Activated B cell treated with CpG ODN at 0.5 μM for 24 hours (primary cell): ENCODE data around the gene NRP2. TPM values are rescaled to one million over a fixed set of nuclear protein-coding genes. Genes with fewer than 3 reads are reported as not detected.

Source experiments
- ATAC-seq: fragments of 200-7000 bp; cut with Tn5 transposase; one replicate; pipeline ENCODE4 v1.10.0; 2021; ENCODE audit warnings: low read depth, mild to moderate bottlenecking, moderate library complexity
- CTCF ChIA-PET: fragments of 350-600 bp; sonication (Branson Sonifier 250); formaldehyde crosslinking; loops from one replicate; lab custom pipeline; 2021; ENCODE audit warnings: antibody characterized with exemption; lab: Charles Lee
- POLR2A ChIA-PET: fragments of 350-600 bp; sonication (Branson Sonifier 250); formaldehyde crosslinking; loops from one replicate; lab custom pipeline; 2021; ENCODE audit warnings: antibody characterized with exemption; lab: Charles Lee
- DNase-seq: peaks from one replicate; pipeline ENCODE4 v3.0.0; 2022
- H3K27ac Mint-ChIP-seq: one replicate; pipeline ENCODE4 v1.8.0; 2020; ENCODE audit warnings: mixed read lengths
- H3K27me3 Mint-ChIP-seq: one replicate; pipeline ENCODE4 v1.8.0; 2021; ENCODE audit warnings: mixed read lengths
- H3K36me3 Mint-ChIP-seq: one replicate; pipeline ENCODE4 v1.8.0; 2021; ENCODE audit warnings: low read depth, mixed read lengths
- H3K4me1 Mint-ChIP-seq: one replicate; pipeline ENCODE4 v1.8.0; 2021; ENCODE audit warnings: mixed read lengths
- H3K4me3 Mint-ChIP-seq: one replicate; pipeline ENCODE4 v1.8.0; 2020; ENCODE audit warnings: mild to moderate bottlenecking, mixed read lengths
- H3K9me3 Mint-ChIP-seq: one replicate; pipeline ENCODE4 v1.8.0; 2020; ENCODE audit warnings: mixed read lengths
- CTCF ChIP-seq: fragments of 200-600 bp; IDR thresholded peaks from one replicate; pipeline ENCODE4 v1.8.0; 2022; ENCODE audit warnings: antibody characterized with exemption, mild to moderate bottlenecking
- intact Hi-C: fragments of 100-400 bp; cut with micrococcal nuclease; formaldehyde crosslinking; loops from one replicate; pipeline ENCODE4 v1.15.1; 2024
- total RNA-seq: library from RNA; stranded (reverse); gene quantifications from 2 replicates; pipeline ENCODE4 v1.2.3, GENCODE V29; 2022

NRP2 gene
- total RNA-seq, 1 donor from 2014 or later: 10.2 TPM

DNA sequence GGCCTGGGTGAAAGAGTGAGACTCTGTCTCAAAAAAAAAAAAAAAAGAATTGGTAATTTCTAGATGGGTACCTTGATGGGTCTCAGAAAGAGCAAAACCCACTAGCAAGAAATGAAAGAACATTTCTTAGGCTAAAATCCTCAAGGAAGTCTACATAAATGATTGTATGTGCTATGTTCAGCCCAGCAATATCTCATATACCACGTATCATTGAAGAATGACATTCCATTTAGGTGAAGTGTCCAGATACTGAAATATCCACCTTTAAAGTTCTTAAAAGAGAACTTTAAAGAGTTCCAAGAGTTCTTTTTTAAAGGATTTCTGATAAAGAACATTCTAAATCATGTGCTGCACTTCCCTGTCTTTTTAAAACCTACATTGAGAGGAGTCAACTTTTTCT, 19.2 kb downstream of the NRP2 start:
- CTCF ChIA-PET: no interaction called here
- POLR2A ChIA-PET: interaction anchor here (0.7 to 1.2 kb wide), 2 partner anchors 19 to 47 kb away, joined by 4 to 5 read pairs; partner anchors contain the start of gene NRP2
- TF ChIP-seq CTCF: no peak

GRCh38 chr2:205702576-205702975, 20.3 kb downstream of the NRP2 start:
- H3K36me3 Mint-ChIP-seq: no peaks in the 10 kb centered on the region
- H3K27ac Mint-ChIP-seq: peak overlapping the region; percentile 43
- no peaks in the 10 kb centered on the region for H3K9me3 Mint-ChIP-seq
- ChIA-PET CTCF (no interaction called here), POLR2A (no interaction called here)
- H3K4me1 Mint-ChIP-seq: peaks cover 59% of the 10 kb centered on the region
- DNase-seq (no peak), ATAC-seq (no peak)
- no peak for TF ChIP-seq CTCF
- intact Hi-C loops: loop anchor here (10.0 kb wide), 3 partner anchors 452 to 1922 kb away; partner anchors contain the start of genes EEF1B2, KLF7, METTL21A and NDUFS1
- H3K4me3 Mint-ChIP-seq: no peak overlapping the region
- no peaks in the 10 kb centered on the region for H3K27me3 Mint-ChIP-seq

More for the DNA sequence above, 19.2 kb downstream of the NRP2 start:
- no peaks in the 10 kb centered on the region for H3K36me3 Mint-ChIP-seq
- ATAC-seq: no peak
- H3K9me3 Mint-ChIP-seq: no peaks in the 10 kb centered on the region
- H3K27me3 Mint-ChIP-seq: no peaks in the 10 kb centered on the region
- no peak overlapping the region for H3K4me3 Mint-ChIP-seq
- intact Hi-C loops: loop anchor here (10.0 kb wide), 3 partner anchors 453 to 1923 kb away; partner anchors contain the start of genes EEF1B2, KLF7, METTL21A and NDUFS1
- DNase-seq: no peak
- H3K27ac Mint-ChIP-seq: no peak overlapping the region
- peaks cover 49% of the 10 kb centered on the region for H3K4me1 Mint-ChIP-seq

DNA sequence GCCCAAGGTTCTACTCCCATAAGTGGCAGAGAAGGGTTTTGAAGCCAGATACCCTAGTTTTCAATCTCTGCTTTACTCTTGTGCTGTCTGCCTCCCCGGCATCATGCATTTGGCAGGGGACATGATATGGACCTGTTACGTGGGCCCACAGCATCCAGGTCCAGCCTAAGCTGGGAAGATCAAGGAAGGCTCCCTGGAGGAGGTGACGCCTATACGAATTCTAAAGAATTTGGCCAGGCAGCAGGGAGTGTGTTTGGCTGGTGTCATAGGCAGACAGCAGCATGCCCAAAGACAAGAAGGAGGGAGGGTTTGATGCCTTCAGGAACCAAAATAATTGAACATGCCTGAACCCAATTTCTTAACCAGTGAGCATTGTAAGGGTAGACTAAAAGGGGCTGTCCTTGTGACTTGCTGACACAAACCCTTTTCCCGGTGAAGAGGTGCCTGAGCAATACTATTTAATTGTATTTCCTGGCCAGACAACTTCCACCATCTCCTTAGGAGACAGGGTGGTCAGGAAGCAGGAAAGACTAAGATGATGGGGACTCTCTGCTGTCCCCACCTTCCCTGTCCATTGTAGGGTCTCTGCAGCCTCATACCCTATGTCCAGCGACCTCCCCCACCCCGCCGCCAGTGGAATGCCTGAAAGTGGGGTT, 21.3 kb downstream of the NRP2 start:
- POLR2A ChIA-PET: no interaction called here
- TF ChIP-seq CTCF: no peak
- no peak for ATAC-seq
- CTCF ChIA-PET: interaction anchor here (0.6 kb wide), 1 partner anchor 18 kb away, joined by 3 read pairs; no protein-coding TSS in a partner anchor
- Mint-ChIP-seq H3K4me1 (peaks cover 70% of the 10 kb centered on the region), H3K27me3 (no peaks in the 10 kb centered on the region), H3K27ac (peak overlapping the region; percentile 35), H3K4me3 (no peak overlapping the region), H3K36me3 (no peaks in the 10 kb centered on the region), H3K9me3 (no peaks in the 10 kb centered on the region)
- no peak for DNase-seq
- intact Hi-C loops: loop anchor here (10.0 kb wide), 3 partner anchors 451 to 1921 kb away; partner anchors contain the start of genes EEF1B2, KLF7, METTL21A and NDUFS1

- no peak for DNase-seq
- H3K4me1 Mint-ChIP-seq: peaks cover 72% of the 10 kb centered on the region
- no peaks in the 10 kb centered on the region for H3K36me3 Mint-ChIP-seq
- ChIA-PET POLR2A (interaction anchor here (3.8 kb wide), 1 partner anchor 21 kb away, joined by 72 read pairs; the partner anchor contains the start of gene NRP2), CTCF (interaction anchor here (0.6 kb wide), 1 partner anchor 18 kb away, joined by 3 read pairs; no protein-coding TSS in a partner anchor)
- H3K4me3 Mint-ChIP-seq: no peak overlapping the region
- no peaks in the 10 kb centered on the region for H3K27me3 Mint-ChIP-seq
- no peak for TF ChIP-seq CTCF
- no peaks in the 10 kb centered on the region for H3K9me3 Mint-ChIP-seq
- intact Hi-C loops: loop anchor here (10.0 kb wide), 3 partner anchors 451 to 1921 kb away; partner anchors contain the start of genes EEF1B2, KLF7, METTL21A and NDUFS1
- peak overlapping the region; percentile 65 for H3K27ac Mint-ChIP-seq
- ATAC-seq: no peak
Measured at GRCh38 chr2:205704127-205704741, 21.9 kb downstream of the NRP2 start.
